Mammary epithelial cell (primary cell): ENCODE measurements around the gene TOR2A.

ENCODE experiments used
- EZH2 ChIP-seq: IDR thresholded peaks from 2 replicates; pipeline ENCODE4 v1.6.1; 2012; ENCODE audit warnings: low read length, inconsistent platforms, borderline replicate concordance
- TF ChIP-seq, protein P1 (sequence below), 2 donors: IDR thresholded peaks in 1 of 2; conservative IDR thresholded peaks in 1 of 2; 2 replicates each; pipeline ENCODE4 v1.5.1; 2011 to 2012; ENCODE audit warnings: inconsistent platforms in 2 of 2, low read length in 2 of 2, mild to moderate bottlenecking in 2 of 2, control low read depth in 1 of 2, low read depth in 1 of 2; ENCODE audit not compliant: insufficient read depth in 1 of 2; ENCODE audit errors: extremely low read depth in 1 of 2

DNA sequence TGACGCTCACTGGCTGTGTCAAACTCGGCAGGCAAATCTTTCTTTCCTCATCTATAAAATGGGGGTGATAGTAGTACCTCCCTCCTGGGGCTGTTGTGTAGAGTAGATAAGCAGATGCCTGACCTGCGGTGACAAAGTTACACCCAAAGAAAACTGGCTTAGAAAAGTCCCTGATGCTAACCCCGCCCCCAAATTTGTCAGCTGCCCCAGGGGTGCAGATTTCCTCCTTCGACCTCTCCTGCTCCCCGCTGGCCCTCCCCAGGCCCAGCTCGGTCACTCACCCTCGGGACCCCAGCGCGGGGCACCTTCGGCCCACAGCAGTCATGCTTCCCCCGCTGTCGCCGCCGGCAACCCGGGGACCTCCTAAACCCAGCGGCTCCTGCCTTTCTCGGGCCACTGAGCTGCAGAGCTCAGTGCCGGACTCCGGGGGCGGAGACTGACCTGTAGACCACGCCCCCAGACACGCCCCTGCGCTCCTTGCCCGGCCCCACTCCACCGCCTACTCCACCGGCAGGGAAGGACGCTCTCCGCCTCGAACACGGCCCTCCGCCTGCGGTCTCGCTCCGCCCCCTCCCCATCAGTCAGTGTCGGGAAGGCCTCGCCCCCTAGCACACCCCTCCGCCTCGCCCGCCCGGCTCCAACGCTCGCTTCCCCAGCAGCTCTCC lies 35.9 kb upstream of the TOR2A start:
- TF ChIP-seq, protein P1, sequence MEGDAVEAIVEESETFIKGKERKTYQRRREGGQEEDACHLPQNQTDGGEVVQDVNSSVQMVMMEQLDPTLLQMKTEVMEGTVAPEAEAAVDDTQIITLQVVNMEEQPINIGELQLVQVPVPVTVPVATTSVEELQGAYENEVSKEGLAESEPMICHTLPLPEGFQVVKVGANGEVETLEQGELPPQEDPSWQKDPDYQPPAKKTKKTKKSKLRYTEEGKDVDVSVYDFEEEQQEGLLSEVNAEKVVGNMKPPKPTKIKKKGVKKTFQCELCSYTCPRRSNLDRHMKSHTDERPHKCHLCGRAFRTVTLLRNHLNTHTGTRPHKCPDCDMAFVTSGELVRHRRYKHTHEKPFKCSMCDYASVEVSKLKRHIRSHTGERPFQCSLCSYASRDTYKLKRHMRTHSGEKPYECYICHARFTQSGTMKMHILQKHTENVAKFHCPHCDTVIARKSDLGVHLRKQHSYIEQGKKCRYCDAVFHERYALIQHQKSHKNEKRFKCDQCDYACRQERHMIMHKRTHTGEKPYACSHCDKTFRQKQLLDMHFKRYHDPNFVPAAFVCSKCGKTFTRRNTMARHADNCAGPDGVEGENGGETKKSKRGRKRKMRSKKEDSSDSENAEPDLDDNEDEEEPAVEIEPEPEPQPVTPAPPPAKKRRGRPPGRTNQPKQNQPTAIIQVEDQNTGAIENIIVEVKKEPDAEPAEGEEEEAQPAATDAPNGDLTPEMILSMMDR (conservative IDR thresholded peaks at IDR 0.05 in 1 of 2, IDR thresholded peaks at IDR 0.05 in 1 of 2; ENCODE audit: extremely low read depth in 1 of 2, insufficient read depth in 1 of 2, low read depth in 1 of 2, low read length in 2 of 2), result no peak
- TF ChIP-seq EZH2, result no peak
